ENCODE results near the gene SART3.
"Not testable (repeated sequence)": the region's sequence is repeated elsewhere in the genome, so short reads cannot be mapped to it uniquely, and the experiment has no call there.

The SART3 gene

GRCh38 chr12:108578813-108579212, 17.8 kb upstream of the SART3 start:
- DNase-seq, result no peak

- DNase-seq, result no peak
Observed at GRCh38 chr12:108578264-108578663, 17.3 kb upstream of the SART3 start.

GRCh38 chr12:108577458-108577857, 16.5 kb upstream of the SART3 start:
- no peak for DNase-seq

- DNase-seq, result no peak
Observed at GRCh38 chr12:108576660-108577234, 15.8 kb upstream of the SART3 start.

GRCh38 chr12:108575199-108575912, 14.4 kb upstream of the SART3 start:
- DNase-seq, result no peak

DNA sequence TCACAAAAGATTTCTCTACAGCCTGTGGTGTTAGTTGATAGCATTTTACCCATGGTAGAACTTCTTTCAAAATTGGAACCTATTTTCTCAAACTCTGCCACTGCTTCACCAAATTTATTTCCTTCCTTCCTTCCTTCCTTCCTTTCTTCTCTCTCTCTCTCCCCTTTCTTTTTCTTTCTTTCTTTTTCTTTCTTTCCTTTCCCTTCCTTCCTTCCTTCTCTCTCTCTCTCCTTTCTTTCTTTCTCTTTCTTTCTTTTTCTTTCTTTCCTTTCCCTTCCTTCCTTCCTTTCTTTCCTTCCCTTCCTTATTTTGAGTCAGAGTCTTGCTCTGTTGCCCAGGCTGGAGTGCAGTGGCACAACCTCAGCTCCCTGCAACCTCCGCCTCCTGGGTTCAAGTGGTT, 13.3 kb upstream of the SART3 start:
- not testable (repeated sequence) for DNase-seq

DNA sequence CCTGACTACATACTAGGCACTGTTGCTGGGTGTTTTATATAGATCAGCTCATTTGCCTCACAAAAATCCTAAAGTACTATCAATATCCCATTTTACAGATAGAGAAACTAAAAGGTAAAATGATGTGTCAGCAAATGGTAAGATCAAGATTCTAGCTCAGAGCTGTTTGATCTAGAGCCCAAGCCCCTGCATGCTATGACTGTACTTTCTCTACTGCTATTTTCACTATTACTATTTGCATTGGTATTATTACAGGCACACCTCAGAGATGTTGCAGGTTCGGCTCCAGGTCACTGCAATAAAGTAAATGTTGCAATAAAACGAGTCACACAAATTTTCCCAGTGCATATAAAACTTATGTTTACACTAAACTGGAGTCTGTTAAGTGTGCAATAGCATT, 12.3 kb upstream of the SART3 start:
- no peak for DNase-seq

DNA sequence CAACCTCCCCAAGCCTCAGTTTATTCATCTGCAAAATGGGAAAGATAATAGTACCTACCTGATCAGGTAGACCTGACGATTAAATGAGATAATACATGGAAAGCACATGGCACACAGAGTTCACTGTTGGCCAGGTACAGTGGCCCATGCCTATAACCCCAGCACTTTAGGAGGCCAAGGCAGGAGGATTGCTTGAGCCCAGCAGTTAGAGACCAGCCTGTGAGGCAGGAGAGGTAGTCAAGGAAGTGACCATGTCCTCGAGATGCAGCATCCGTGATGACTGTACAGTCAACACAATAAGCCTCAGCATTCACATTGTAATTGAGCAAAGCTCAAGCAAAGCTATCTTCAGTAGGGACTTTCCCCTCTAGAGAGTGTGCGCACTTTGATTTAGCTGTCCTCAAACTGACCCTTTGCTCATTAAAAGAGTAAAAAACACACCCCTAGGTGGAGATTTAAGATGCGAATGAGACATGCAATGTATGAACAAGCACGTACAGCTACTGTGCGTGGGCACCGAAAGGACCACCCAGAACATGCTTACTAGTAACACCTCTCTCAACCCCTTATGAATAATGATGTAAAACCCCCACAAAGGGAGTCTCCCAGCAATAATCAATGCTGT, 11.3 kb upstream of the SART3 start:
- no peak for DNase-seq

- no peak for DNase-seq
Observed at GRCh38 chr12:108571609-108572165, 10.7 kb upstream of the SART3 start.

DNA sequence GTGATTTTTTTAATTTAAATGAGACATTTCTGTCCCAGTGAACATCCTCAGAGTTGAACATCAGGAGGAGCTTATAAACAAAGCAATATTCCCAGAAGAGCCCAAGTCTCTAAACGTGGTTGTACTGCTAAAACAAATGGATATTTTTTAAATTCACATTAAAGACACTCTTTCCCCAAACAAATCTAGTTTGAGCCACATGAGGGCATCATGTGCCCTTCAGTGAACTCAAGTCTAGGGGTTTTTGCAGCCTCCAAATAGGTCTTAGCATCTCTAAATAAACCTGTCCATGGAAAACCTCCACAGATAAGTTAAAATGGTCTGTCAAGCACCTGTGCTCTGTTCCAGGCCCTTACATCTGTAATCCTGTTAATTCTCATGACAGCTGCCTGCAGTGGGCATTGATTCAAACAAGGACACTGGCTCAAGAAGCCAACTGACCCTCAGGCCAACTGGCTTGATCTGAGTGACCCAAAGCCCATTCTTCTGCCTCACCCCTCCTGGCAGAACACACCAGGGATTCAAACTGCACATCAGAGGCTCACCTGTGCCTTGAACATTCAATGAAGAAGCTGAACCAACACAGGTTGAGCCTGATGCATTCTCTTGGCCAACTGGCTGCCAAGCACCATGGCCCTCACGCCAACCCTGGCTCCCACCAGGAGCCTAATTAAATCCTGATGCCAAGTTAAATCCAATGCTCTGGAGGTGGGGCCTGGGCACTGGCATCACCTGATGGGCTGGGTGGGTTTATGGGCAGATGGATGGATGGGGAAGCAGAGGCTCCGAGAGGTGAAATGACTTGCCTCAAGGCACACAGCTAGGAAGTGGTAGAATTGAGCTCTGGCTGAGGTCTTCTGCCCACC, 10.0 kb upstream of the SART3 start:
- DNase-seq, result no peak

- no peak for DNase-seq
Observed at GRCh38 chr12:108568338-108569154, 7.6 kb upstream of the SART3 start.

GRCh38 chr12:108567406-108568337, 6.7 kb upstream of the SART3 start:
- no peak for DNase-seq

DNA sequence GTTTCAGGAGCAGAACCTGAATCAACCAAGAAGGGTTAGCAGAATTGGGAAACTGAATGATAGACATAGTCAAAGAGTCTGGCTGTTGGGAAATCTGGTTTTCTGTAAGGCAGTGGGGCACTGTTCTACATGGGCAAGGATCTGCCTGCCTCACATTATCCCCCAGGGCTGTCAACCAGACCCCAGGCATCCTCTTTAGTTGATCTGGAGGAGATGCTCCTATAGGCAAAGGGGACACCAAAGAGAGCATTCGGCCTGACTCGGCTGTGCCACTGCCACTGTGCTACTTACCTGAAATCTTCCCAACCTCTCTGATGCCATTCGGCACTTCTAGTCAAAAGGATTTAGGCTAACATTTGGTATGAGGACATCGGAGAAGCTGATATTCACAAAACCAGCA, 5.5 kb upstream of the SART3 start:
- no peak for DNase-seq

DNA sequence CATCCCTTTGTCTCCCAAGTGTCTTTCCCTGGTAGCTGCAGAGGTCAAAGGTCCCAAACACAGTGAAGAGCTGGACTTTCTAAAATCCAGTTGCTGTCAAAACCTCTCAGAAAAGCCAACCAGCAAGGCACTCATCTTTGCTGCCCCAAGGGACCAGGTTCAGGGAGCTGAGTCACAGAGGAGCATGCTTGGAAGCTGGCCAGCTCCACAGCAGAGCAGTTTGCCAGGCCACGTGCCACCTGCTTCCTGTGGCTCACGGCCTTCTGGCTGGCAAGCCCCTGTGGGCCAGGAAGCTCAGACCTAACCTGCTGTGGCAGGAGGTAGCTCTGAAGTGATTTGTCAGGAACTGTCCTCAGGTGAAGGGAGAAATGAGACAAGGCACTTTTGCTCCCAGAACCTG, 5.0 kb upstream of the SART3 start:
- peak; percentile 58 for DNase-seq

DNA sequence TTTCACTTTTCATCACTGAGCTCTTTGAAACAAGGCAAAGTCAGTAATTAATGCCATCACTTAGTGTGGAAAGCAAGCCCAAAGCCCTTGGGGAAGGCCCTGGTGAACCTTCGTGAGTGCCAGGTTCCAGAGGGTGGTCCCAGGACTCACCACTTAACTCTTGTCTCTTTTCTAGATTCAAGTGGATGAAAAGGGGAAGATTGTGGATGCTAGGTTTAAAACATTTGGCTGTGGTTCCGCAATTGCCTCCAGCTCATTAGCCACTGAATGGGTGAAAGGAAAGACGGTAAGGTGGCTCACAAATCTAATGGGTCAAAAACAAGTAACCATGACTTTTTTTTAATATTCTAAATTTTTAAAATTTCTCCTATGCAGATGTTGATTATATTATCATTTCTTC, 4.2 kb upstream of the SART3 start:
- DNase-seq, result no peak

GRCh38 chr12:108564724-108565123, 3.8 kb upstream of the SART3 start:
- no peak for DNase-seq

GRCh38 chr12:108563804-108564151, 2.8 kb upstream of the SART3 start:
- no peak for DNase-seq

- peak; percentile 60 for DNase-seq
Observed at GRCh38 chr12:108563136-108563803, 2.3 kb upstream of the SART3 start.

- peak; percentile 99 for DNase-seq
Observed at GRCh38 chr12:108562348-108563135, 1.6 kb upstream of the SART3 start, which contains the start of gene ISCU. TSS of gene ISCU (plus strand) at chr12:108562596. CDS start at chr12:108562623, 27 bp downstream.
